Measurements from ENCODE around the gene C1QL1. TPM values are rescaled to one million over a fixed set of nuclear protein-coding genes. Genes with fewer than 3 reads are reported as not detected.

C1QL1 gene
- total RNA-seq, 2 donors from 2014 or later = 2.3 to 2.9 TPM

DNA sequence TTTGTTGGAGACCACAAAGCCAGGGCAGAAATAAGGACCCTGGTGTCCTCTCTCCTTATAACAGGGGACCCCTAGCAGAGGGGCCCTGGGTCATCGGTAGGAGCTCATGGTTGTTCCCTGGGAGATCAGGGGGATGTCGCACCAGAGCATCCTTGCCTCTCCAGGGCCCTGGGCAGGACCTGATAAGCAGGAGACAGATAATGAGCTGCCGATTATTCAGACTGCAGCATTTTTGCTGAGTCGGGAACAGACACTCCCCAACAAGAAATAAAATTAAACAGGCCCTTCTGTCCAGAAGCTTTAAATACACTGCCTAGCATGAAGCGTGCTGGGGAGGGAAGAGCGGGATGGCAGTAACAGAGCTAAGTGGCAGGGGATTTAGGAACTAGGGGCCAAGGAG is 37.4 kb downstream of the C1QL1 start:
- DNase-seq (no peak), ATAC-seq (no peak)
- no peaks in the 10 kb centered on the region for H3K9me3 ChIP-seq
- no peaks in the 10 kb centered on the region for H3K36me3 ChIP-seq (replicated peaks in 1 of 2; ENCODE audit: insufficient read depth in 1 of 2, low read depth in 2 of 2)
- no peaks in the 10 kb centered on the region for H3K4me1 ChIP-seq
- TF ChIP-seq, protein P1, sequence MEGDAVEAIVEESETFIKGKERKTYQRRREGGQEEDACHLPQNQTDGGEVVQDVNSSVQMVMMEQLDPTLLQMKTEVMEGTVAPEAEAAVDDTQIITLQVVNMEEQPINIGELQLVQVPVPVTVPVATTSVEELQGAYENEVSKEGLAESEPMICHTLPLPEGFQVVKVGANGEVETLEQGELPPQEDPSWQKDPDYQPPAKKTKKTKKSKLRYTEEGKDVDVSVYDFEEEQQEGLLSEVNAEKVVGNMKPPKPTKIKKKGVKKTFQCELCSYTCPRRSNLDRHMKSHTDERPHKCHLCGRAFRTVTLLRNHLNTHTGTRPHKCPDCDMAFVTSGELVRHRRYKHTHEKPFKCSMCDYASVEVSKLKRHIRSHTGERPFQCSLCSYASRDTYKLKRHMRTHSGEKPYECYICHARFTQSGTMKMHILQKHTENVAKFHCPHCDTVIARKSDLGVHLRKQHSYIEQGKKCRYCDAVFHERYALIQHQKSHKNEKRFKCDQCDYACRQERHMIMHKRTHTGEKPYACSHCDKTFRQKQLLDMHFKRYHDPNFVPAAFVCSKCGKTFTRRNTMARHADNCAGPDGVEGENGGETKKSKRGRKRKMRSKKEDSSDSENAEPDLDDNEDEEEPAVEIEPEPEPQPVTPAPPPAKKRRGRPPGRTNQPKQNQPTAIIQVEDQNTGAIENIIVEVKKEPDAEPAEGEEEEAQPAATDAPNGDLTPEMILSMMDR (IDR thresholded peaks at IDR 0.05) = no peak
- TF ChIP-seq POLR2A (IDR thresholded peaks at IDR 0.05) = no peak
- H3K27ac ChIP-seq = no peak overlapping the region
- no peaks in the 10 kb centered on the region for H3K27me3 ChIP-seq
- no peak overlapping the region for H3K4me3 ChIP-seq
- 81 to 84% methylated on average over 3 to 6 of the region's 6 CpGs for WGBS, 2 donors
- intact Hi-C loops (cut with DNase I) = loop anchor here (5.0 kb wide), 1 partner anchor 77 kb away; no protein-coding TSS in a partner anchor

DNA sequence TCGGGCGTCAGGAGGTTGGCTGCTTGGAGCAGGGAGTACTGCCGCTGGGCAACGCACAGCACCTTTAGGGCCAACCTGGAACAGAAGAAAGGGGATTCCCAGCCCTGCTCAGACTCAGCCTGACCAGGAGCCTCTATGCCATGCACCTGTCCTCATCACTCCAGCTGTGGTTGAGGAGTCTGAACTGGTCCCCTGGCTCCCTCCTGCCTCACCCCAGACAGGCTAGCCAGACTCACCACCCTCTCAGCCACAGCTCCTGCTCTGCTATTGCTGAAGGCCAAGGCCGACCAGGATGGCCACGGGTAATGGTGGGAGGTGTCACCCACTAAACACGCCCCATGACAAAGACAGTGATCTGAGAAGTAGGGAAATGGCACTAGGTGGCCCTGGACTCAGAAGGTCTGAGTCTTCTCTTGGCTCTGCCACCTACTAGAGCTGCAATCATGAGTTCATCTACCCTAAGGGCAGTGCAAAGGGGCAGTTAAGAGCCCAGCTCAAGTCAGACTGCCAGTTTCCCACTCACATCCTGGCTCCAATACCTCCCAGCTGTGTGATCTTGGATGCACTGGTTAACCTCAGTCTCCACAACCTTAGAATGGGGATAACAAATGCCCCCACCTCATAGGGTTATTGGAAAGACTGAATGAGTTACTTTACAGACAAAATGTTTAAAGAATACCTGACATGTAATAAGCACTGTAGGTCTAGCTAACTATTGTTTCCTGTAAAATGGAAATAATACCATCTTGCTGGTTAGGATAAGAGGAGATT is 39.0 kb downstream of the C1QL1 start:
- no peak for DNase-seq
- Histone ChIP-seq H3K4me3 (no peak overlapping the region), H3K4me1 (no peaks in the 10 kb centered on the region), H3K36me3 (replicated peaks in 1 of 2; ENCODE audit: insufficient read depth in 1 of 2, low read depth in 2 of 2) (no peaks in the 10 kb centered on the region), H3K27me3 (no peaks in the 10 kb centered on the region), H3K9me3 (no peaks in the 10 kb centered on the region), H3K27ac (no peak overlapping the region)
- no peak for TF ChIP-seq POLR2A (IDR thresholded peaks at IDR 0.05)
- TF ChIP-seq, protein P1 (IDR thresholded peaks at IDR 0.05) = no peak
- no peak for ATAC-seq
- intact Hi-C loops (cut with DNase I) = no loop called here
- 77 to 88% methylated on average over 5 to 7 of the region's 7 CpGs for WGBS, 2 donors

DNA sequence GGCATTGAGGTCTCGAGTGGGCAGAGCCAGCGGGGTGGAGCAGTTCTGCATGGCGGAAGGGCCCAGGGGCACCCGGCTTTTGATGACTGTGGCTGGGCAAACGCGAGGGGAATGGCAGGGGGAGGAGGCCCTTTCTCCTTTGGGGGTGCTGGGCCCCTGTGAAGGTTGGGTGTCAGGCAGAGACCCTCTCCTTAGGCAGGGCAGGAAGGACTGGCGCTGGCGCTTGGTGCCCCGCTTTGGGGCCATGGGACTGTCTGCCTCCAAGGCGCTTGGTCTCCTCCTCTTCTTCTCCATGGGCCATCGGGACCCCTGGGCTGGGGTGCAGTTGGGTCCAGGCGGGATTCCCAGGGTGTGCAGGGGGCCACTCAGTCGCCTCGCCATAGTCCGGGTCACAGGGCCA is 40.0 kb downstream of the C1QL1 start:
- Histone ChIP-seq H3K4me3 (no peak overlapping the region), H3K36me3 (replicated peaks in 1 of 2; ENCODE audit: insufficient read depth in 1 of 2, low read depth in 2 of 2) (no peaks in the 10 kb centered on the region), H3K4me1 (no peaks in the 10 kb centered on the region), H3K9me3 (no peaks in the 10 kb centered on the region), H3K27ac (no peak overlapping the region), H3K27me3 (no peaks in the 10 kb centered on the region)
- intact Hi-C loops (cut with DNase I) = no loop called here
- TF ChIP-seq POLR2A (IDR thresholded peaks at IDR 0.05) = no peak
- TF ChIP-seq, protein P1 (IDR thresholded peaks at IDR 0.05) = no peak
- DNase-seq (no peak), ATAC-seq (no peak)
- 97 to 98% methylated on average over 9 to 13 of the region's 15 CpGs for WGBS, 2 donors

DNA sequence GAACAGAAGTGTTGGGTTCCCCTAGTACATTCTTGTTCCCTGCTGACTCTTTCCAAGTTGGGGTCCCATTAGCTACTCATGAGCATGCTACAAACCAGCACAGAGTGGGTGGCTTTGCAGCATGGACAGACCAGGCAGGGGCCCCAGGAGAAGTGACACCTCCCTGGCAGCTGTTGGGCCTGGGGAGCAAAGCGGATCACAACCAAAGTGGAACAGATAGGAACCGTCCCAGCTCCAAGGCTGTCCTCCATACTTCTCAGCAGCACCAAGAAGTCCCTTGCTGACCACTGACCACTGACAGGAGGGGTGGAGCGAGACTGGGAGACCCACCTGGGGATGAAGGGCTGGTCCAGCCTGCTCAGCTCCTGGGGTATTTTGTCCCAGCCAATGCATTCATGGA is 40.4 kb downstream of the C1QL1 start:
- intact Hi-C loops (cut with DNase I) = no loop called here
- H3K36me3 ChIP-seq (replicated peaks in 1 of 2; ENCODE audit: insufficient read depth in 1 of 2, low read depth in 2 of 2) = no peaks in the 10 kb centered on the region
- DNase-seq = no peak
- H3K4me1 ChIP-seq = no peaks in the 10 kb centered on the region
- 90 to 100% methylated on average over 1 to 3 of the region's 3 CpGs for WGBS, 2 donors
- H3K9me3 ChIP-seq = no peaks in the 10 kb centered on the region
- H3K4me3 ChIP-seq = no peak overlapping the region
- H3K27ac ChIP-seq = no peak overlapping the region
- H3K27me3 ChIP-seq = no peaks in the 10 kb centered on the region
- TF ChIP-seq, protein P1 (IDR thresholded peaks at IDR 0.05) = no peak
- no peak for TF ChIP-seq POLR2A (IDR thresholded peaks at IDR 0.05)
- ATAC-seq = no peak

Measured in body of pancreas (tissue), 4 donors.